HG02571 (cell line): ENCODE results near the gene ARHGAP31.
"Not testable (repeated sequence)": the region's sequence is repeated elsewhere in the genome, so short reads cannot be mapped to it uniquely, and the experiment has no call there.

Experiments
- ATAC-seq: cut with Tn5 transposase; IDR thresholded peaks from one replicate; pipeline ENCODE4 v1.9.1; 2021; ENCODE audit warnings: mild to moderate bottlenecking, moderate library complexity; ENCODE audit not compliant: unreplicated experiment

Gene ARHGAP31

GRCh38 chr3:119315600-119316312 is 21.6 kb downstream of the ARHGAP31 start:
- no peak for ATAC-seq

- ATAC-seq = no peak
These were observed 22.1 kb downstream of the ARHGAP31 start for GRCh38 chr3:119316313-119316670.

DNA sequence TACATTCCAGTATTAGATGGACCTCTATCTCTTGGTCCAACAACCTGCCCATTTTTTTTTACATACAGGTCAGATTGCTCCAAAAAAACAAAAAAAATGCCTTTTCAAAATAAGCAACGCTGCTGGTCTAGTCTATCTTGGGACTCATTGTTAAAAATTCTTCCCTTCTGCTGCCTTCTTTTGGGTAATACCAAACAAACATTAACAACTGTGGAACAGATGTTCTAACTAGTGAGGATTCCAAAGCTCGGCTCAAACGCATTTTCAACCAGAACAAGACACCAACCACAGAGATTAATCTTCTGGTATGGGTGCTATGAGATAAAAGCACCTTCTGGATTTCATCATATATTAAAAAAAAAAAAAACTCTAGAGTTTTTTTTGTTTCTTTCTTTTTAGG is 24.7 kb downstream of the ARHGAP31 start:
- ATAC-seq = no peak

- ATAC-seq = no peak
These were observed 25.1 kb downstream of the ARHGAP31 start for GRCh38 chr3:119319311-119319710.

DNA sequence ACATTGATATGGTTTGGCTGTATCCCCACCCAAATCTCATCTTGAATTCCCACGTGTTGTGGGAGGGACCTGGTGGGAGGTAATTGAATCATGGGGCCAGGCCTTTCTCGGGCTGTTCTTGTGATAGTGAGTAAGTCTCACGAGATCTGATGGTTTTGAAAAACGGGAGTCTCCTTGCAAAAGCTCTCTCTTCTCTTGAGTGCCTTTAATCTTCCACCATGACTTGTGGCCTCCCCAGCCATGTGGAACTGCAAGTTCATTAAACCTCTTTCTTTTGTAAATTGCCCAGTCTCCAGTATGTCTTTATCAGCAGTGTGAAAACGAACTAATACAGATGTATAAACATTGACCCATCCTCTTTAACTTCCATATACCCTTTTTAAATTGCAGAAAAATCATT is 26.6 kb downstream of the ARHGAP31 start:
- not testable (repeated sequence) for ATAC-seq

- peak; percentile 32 for ATAC-seq
These were observed 28.0 kb downstream of the ARHGAP31 start for GRCh38 chr3:119322021-119322834.

- peak; percentile 81 for ATAC-seq
These were observed 28.9 kb downstream of the ARHGAP31 start for GRCh38 chr3:119322835-119323722.

- no peak for ATAC-seq
These were observed 29.5 kb downstream of the ARHGAP31 start for GRCh38 chr3:119323723-119324085.

GRCh38 chr3:119324899-119325298 is 30.7 kb downstream of the ARHGAP31 start:
- ATAC-seq = no peak

DNA sequence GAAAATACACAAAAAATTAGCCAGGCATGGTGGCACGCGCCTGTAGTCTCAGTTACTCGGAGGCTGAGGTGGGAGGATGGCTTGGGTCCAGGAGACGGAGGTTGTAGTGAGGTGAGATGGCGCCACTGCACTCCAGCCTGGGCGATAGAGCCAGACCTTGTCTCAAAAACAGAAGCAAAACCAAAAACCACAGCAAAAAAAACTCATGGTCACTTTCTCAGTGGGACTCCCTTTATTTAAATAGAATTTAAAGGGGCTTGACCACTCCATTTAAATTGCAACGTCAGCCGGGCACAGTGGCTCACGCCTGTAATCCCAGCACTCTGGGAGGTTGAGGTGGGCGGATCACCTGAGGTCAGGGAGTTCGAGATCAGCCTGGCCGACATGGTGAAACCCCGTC is 32.8 kb downstream of the ARHGAP31 start:
- ATAC-seq = no peak

GRCh38 chr3:119329551-119329950 is 35.4 kb downstream of the ARHGAP31 start:
- no peak for ATAC-seq

GRCh38 chr3:119330181-119330580 is 36.0 kb downstream of the ARHGAP31 start:
- ATAC-seq = no peak

- ATAC-seq = no peak
These were observed 36.7 kb downstream of the ARHGAP31 start for GRCh38 chr3:119330858-119331257.

DNA sequence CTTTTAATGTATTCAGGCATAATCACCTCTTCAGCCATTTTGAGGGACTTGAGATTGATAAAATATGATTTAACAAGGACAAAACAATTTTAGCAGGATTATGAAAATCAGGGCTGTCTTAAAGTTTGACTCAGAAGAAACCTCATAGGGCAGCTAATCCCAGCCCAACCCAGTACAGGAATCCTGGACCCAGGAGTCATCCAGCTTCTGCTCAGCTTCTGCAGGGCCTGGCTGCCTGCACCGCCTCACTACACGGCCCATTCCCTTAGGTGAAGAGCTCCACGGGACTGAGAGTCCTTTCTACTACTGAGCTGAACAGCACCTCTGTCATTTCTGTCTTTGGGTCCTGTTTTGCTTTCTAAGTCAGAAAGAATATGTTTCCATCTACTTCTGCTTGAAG is 37.5 kb downstream of the ARHGAP31 start:
- no peak for ATAC-seq

DNA sequence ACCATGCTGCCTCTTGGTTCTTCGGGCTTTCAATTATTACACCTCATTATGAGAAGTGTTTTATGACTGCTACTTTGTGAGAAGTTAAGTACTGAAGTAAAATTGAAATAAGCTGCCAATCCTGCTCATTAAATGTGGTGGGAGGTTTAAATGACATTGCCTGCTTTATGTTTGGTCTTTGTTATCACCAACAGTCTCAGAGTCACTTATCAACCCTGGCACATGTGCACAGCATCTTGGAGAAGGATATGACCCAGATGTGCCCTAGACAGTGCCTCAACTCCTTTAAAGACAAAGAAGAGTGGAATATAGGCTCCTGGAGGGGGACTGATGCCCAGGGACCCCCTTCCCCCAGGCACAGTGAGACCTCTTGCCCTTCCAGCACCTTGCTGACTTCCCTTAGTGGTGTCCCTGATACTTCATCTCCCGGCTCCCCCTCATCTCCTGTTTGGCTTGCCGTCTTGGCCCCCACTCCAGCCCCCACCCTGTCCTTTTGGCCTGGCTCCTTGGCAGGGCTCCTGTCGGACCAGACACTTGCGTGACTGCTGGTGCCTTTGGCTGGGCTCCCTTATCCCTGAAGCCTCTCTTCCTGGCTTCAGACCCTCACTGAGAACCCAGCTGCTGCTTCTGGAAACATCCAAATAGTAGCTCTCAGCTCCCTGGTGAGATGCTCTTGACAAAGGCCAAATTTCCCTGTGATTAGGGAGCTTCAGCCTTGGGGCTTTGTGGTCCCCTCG is 39.8 kb downstream of the ARHGAP31 start:
- no peak for ATAC-seq

DNA sequence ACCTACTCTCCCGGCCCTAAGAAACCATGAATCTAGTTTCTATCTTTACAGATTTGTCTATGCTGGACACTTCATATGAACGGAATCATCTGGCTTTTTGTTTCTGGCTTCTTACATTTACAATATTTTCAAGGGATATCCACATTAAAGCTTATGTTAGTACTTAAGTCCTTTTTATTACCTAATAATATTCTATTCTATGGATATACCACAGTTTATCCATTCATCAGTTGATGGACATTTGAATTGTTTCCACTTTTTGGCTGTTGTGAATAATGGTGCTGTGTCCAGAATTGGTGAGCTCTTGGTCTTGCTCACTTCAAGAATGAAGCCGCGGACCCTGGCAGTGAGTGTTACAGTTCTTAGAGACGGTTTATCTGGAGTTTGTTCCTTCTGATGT is 42.6 kb downstream of the ARHGAP31 start:
- no peak for ATAC-seq

- not testable (repeated sequence) for ATAC-seq
These were observed 43.2 kb downstream of the ARHGAP31 start for GRCh38 chr3:119337407-119337806.

DNA sequence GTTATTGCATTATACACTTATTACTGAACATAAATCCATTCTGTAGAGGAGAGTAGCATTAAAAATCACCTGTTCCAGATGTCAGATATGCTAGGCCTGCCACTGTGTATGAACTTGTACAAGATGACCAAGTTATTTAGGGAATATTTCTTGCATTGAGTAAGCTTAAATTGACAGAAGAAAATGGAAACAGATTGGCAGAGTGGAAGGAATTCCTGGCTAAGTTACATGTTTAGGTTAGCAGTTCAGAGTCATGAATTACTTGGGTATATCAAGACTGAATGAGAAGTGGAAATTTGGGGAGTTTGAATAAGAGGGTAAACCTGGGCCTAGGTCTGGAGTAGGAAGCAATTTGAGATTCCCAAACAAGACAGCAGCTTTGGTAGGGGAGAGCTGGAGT is 44.6 kb downstream of the ARHGAP31 start:
- ATAC-seq = no peak

DNA sequence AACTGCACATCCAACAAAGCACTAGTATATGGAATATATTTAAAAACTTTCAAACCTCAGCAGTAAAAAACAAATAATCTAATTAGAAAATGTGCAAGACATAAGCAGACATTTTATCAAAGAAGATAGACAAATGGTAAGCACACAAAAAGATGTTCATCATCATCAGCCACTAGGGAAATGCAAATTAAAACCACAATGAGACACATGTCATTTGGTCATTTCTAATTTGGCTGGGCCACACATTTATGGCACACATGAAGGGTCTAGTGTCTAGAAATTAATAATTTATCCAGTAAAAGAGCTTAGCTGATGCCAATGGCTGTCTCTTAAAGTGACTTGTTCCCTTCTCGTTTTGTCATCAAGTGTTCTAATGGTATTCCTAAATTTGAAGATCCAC is 45.8 kb downstream of the ARHGAP31 start:
- no peak for ATAC-seq

DNA sequence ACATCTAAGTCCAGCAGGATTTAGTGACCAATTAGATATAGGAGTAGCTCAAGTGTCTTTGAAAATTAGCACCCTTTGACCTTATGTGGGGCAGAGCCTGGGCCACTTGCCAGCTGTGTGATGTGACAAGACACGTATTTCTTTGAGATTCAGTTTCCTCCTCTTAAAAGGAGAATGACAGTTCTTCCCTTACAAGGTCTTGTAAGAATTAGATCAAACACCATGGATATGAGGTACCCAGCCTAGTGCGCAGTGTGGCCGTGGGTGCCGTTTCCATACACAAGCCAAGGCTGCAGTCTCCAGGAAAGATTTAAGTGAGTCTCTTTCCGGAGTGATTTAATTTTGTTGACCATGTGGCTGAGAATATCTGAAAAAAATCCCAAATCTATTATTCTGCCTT is 46.3 kb downstream of the ARHGAP31 start:
- ATAC-seq = no peak

DNA sequence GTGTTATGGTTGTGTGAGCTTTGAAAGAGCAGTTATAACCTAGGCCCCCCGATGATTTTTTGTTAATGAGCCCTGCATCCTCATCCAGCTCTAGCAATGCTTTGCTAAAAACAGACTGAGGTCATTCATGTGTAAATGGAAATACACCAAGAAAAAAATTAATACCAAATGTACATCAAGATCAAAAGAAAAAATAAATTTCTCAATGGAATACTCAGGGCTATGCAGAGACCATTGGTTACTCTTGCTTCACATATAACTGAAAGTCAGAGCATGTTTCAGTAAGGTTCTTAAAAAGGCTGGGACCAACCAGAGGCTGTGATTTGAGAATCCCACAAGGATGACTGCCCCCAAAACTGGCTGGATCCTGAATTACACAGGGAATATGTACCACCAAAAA is 48.0 kb downstream of the ARHGAP31 start:
- no peak for ATAC-seq
